Transverse colon (tissue), 4 donors: ENCODE data around the gene HTR5A. TPM values are rescaled to one million over a fixed set of nuclear protein-coding genes. Genes with fewer than 3 reads are reported as not detected.

Source experiments
- DNase-seq: peaks from one replicate; pipeline ENCODE4 v3.0.0-alpha.2; 2019
- H3K27ac ChIP-seq, 4 donors: fragments of 200-600 bp; sonication (generic); 2 replicates each; pipeline ENCODE4 v1.5.1; 2016 to 2018; ENCODE audit warnings: inconsistent platforms in 4 of 4
- H3K27me3 ChIP-seq: fragments of 200-600 bp; sonication (generic); 2 replicates; pipeline ENCODE4 v1.5.1; 2017; ENCODE audit warnings: inconsistent platforms
- H3K36me3 ChIP-seq, 4 donors: fragments of 200-600 bp; sonication (generic); 2 replicates each; pipeline ENCODE4 v1.5.1; 2017 to 2019; ENCODE audit warnings: inconsistent platforms in 4 of 4
- H3K4me1 ChIP-seq, 4 donors: fragments of 200-600 bp; sonication (generic); 2 replicates each; pipeline ENCODE4 v1.5.1; 2017 to 2020; ENCODE audit warnings: inconsistent platforms in 4 of 4
- H3K4me3 ChIP-seq, 4 donors: fragments of 200-600 bp; sonication (generic); 1 replicate in 1 of 4; 2 replicates in 3 of 4; pipeline versions ENCODE4 v1.5.1 to v1.6.1; 2017 to 2019; ENCODE audit warnings: inconsistent platforms in 4 of 4
- H3K9me3 ChIP-seq, 2 donors: fragments of 200-600 bp; sonication (generic); 2 replicates each; pipeline ENCODE4 v1.5.1; 2017 to 2019; ENCODE audit warnings: inconsistent platforms in 2 of 2
- EP300 ChIP-seq: sonication (generic); formaldehyde crosslinking; IDR thresholded peaks from one replicate; pipeline ENCODE4 v1.6.1; 2017; ENCODE audit warnings: antibody characterized with exemption, low read depth
- POLR2A ChIP-seq: fragments of 450-650 bp; IDR thresholded peaks from one replicate; pipeline ENCODE4 v1.6.1; 2016; ENCODE audit warnings: antibody characterized with exemption, mild to moderate bottlenecking, moderate library complexity
- POLR2AphosphoS5 ChIP-seq, 3 donors: sonication (generic); formaldehyde crosslinking; IDR thresholded peaks; one replicate each; pipeline ENCODE4 v1.6.1; 2016; ENCODE audit warnings: antibody characterized with exemption in 3 of 3
- WGBS, 2 donors: methylation state at CpG; one replicate each; pipeline ENCODE4 v1.1.5; 2018; ENCODE audit warnings: low coverage in 1 of 2; 5-methylcytosine and 5-hydroxymethylcytosine counted together
- in situ Hi-C, 4 donors: fragments of 200-750 bp; cut with MboI; loops; one replicate each; pipeline versions ENCODE4 v1.15.0 to v1.15.1; 2017; ENCODE audit warnings: low sequenced_read_pairs in 3 of 4, low pct_ligation_motif_present in 1 of 4, low pct_unique_long_range_greater_than_20kb in 1 of 4
- intact Hi-C: fragments of 100-400 bp; cut with DNase I; formaldehyde crosslinking; loops from one replicate; pipeline ENCODE4 v1.15.1; 2023; ENCODE audit warnings: low total_unique reads
- small RNA-seq, 4 donors: library from RNA; depleted of rRNA; stranded (forward); fragments of <200 nt; gene quantifications; one replicate each; pipeline ENCODE3, GENCODE V24; 2016
- total RNA-seq, 4 donors: library from RNA; depleted of rRNA; stranded (reverse); fragments of >200 nt; gene quantifications; one replicate each; pipeline ENCODE4 v1.1.0, GENCODE V29; 2016

The HTR5A gene
- total RNA-seq, 4 donors from 2014 or later, result not detected

- no peaks in the 10 kb centered on the region for H3K36me3 ChIP-seq
- H3K27ac ChIP-seq, result no peak overlapping the region
- WGBS, 2 donors, result 46 to 67% methylated on average over 3 to 4 of the region's 4 CpGs
- H3K9me3 ChIP-seq, result no peaks in the 10 kb centered on the region
- no peak for TF ChIP-seq EP300
- TF ChIP-seq POLR2A, result no peak
- TF ChIP-seq POLR2AphosphoS5 (IDR thresholded peaks at IDR 0.05), result no peak
- no peaks in the 10 kb centered on the region for H3K27me3 ChIP-seq
- DNase-seq, result no peak
- intact Hi-C loops (no loop called here), in situ Hi-C loops (no loop called here)
- H3K4me1 ChIP-seq, result no peaks in the 10 kb centered on the region
- H3K4me3 ChIP-seq, result no peak overlapping the region
Observed at GRCh38 chr7:155136619-155137243, 66.6 kb downstream of the HTR5A start.

Small RNA genes within 50 kb of the gene (small RNA-seq; reads per million reads assigned to genes)
- 0 reads per million in 4 donors for gene AC092628.1

Other genes starting within 250 kb of the HTR5A start
- 100 to 1,000 TPM in 1 of 4 donors, 10 to 100 TPM in 2, 1 to 10 TPM in 1; 8.2 to 410 (median 13.3) TPM for gene PAXIP1, start 67.2 kb upstream of the HTR5A start, total RNA-seq
- 10 to 100 TPM; 28.7 to 65.5 (median 45.0) TPM for gene INSIG1, start 227.6 kb downstream of the HTR5A start, total RNA-seq